SU-DHL-6 (cell line): ENCODE data around the gene TCF21.

Experiments used
- H2AFZ ChIP-seq: fragments of 200-600 bp; sonication (generic); 2 replicates; pipeline ENCODE4 v1.6.1; 2014; ENCODE audit warnings: low read depth, mild to moderate bottlenecking, moderate library complexity, mixed read lengths, antibody characterized with exemption, low read length; ENCODE audit not compliant: severe bottlenecking
- H3F3A ChIP-seq: fragments of 200-600 bp; shearing (Covaris generic); 2 replicates; pipeline ENCODE4 v1.6.0; 2016; ENCODE audit warnings: antibody characterized with exemption, mild to moderate bottlenecking; ENCODE audit not compliant: insufficient read depth
- H3K27ac ChIP-seq: fragments of 200-600 bp; sonication (generic); 2 replicates; pipeline ENCODE4 v1.5.1; 2016; ENCODE audit warnings: low read depth, mild to moderate bottlenecking, low read length, moderate library complexity, mixed read lengths
- H3K27me3 ChIP-seq: fragments of 200-600 bp; sonication (generic), shearing (Covaris generic); 2 replicates; pipeline ENCODE4 v1.6.0; 2014; ENCODE audit warnings: mild to moderate bottlenecking, low read length
- H3K36me3 ChIP-seq: fragments of 200-600 bp; sonication (generic); 2 replicates; pipeline ENCODE4 v1.6.1; 2014; ENCODE audit warnings: mild to moderate bottlenecking, low read length, mixed read lengths
- H3K4me2 ChIP-seq: fragments of 300-600, 200-600 bp; shearing (Covaris generic), sonication (generic); 2 replicates; pipeline ENCODE4 v1.6.0; 2014; ENCODE audit warnings: low read length, low read depth, mild to moderate bottlenecking; ENCODE audit not compliant: poor library complexity, severe bottlenecking
- H3K4me3 ChIP-seq: fragments of 200-600 bp; sonication (generic); 2 replicates; pipeline ENCODE4 v1.5.1; 2014; ENCODE audit warnings: antibody characterized with exemption, low read length, mild to moderate bottlenecking, mixed read lengths; ENCODE audit not compliant: insufficient read depth, poor library complexity, severe bottlenecking
- H3K79me2 ChIP-seq: fragments of 200-600 bp; sonication (generic); 2 replicates; pipeline ENCODE4 v1.6.1; 2014; ENCODE audit warnings: mild to moderate bottlenecking, low read length, moderate library complexity; ENCODE audit not compliant: insufficient read depth
- H3K9ac ChIP-seq: fragments of 200-600 bp; sonication (generic); 2 replicates; pipeline ENCODE4 v1.7.0; 2014; ENCODE audit warnings: mild to moderate bottlenecking, low read length
- H3K9me2 ChIP-seq: fragments of 200-600 bp; sonication (generic); replicated peaks from 2 replicates; pipeline ENCODE4 v1.6.1; 2014; ENCODE audit warnings: low read length; ENCODE audit not compliant: insufficient read depth
- H3K9me3 ChIP-seq: fragments of 200-600 bp; sonication (generic); 2 replicates; pipeline ENCODE4 v1.6.1; 2014; ENCODE audit warnings: low read length, mixed read lengths; ENCODE audit not compliant: insufficient read depth
- H4K20me1 ChIP-seq: fragments of 200-600 bp; sonication (generic); 2 replicates; pipeline ENCODE4 v1.6.1; 2014; ENCODE audit warnings: low read depth, mild to moderate bottlenecking, antibody characterized with exemption, low read length, moderate library complexity, mixed read lengths
- CTCF ChIP-seq: fragments of 200-600 bp; sonication (generic); IDR thresholded peaks from one replicate; pipeline ENCODE4 v1.5.1; 2017; ENCODE audit warnings: antibody characterized with exemption, mild to moderate bottlenecking, low read length, moderate library complexity; ENCODE audit not compliant: insufficient read depth, poor library complexity, severe bottlenecking
- EZH2phosphoT487 ChIP-seq: fragments of 200-600 bp; sonication (generic), shearing (Covaris generic); conservative IDR thresholded peaks from 2 replicates; pipeline ENCODE4 v1.6.1; 2018; ENCODE audit warnings: mild to moderate bottlenecking, antibody characterized with exemption, low read length, moderate library complexity, mixed read lengths

TCF21 gene

GRCh38 chr6:133918208-133918930, 29.5 kb downstream of the TCF21 start:
- H3K36me3 ChIP-seq, result no peaks in the 10 kb centered on the region
- no peak overlapping the region for H3K4me2 ChIP-seq
- H3K27me3 ChIP-seq, result no peaks in the 10 kb centered on the region
- no peaks in the 10 kb centered on the region for H3F3A ChIP-seq
- H3K9ac ChIP-seq, result no peak overlapping the region
- H3K9me3 ChIP-seq, result no peaks in the 10 kb centered on the region
- H3K4me3 ChIP-seq, result no peak overlapping the region
- no peaks in the 10 kb centered on the region for H3K79me2 ChIP-seq
- TF ChIP-seq EZH2phosphoT487, result no peak
- no peak for TF ChIP-seq CTCF
- H3K27ac ChIP-seq, result no peak overlapping the region
- no peak overlapping the region for H2AFZ ChIP-seq
- H4K20me1 ChIP-seq, result no peaks in the 10 kb centered on the region
- no peaks in the 10 kb centered on the region for H3K9me2 ChIP-seq

- Histone ChIP-seq H3K4me2 (no peak overlapping the region), H3K27me3 (no peaks in the 10 kb centered on the region), H2AFZ (no peak overlapping the region), H3K9me2 (no peaks in the 10 kb centered on the region), H3K9ac (no peak overlapping the region), H3K4me3 (no peak overlapping the region), H3F3A (no peaks in the 10 kb centered on the region), H3K79me2 (no peaks in the 10 kb centered on the region), H4K20me1 (no peaks in the 10 kb centered on the region), H3K27ac (no peak overlapping the region), H3K36me3 (no peaks in the 10 kb centered on the region), H3K9me3 (no peaks in the 10 kb centered on the region)
- TF ChIP-seq CTCF, result no peak
- TF ChIP-seq EZH2phosphoT487, result no peak
Measured at GRCh38 chr6:133919362-133919761, 30.4 kb downstream of the TCF21 start.

- H3F3A ChIP-seq, result no peaks in the 10 kb centered on the region
- no peaks in the 10 kb centered on the region for H3K9me3 ChIP-seq
- H3K9me2 ChIP-seq, result no peaks in the 10 kb centered on the region
- H3K27me3 ChIP-seq, result no peaks in the 10 kb centered on the region
- TF ChIP-seq EZH2phosphoT487, result no peak
- TF ChIP-seq CTCF, result peak; percentile 63
- H2AFZ ChIP-seq, result no peak overlapping the region
- no peak overlapping the region for H3K4me3 ChIP-seq
- H4K20me1 ChIP-seq, result no peaks in the 10 kb centered on the region
- H3K36me3 ChIP-seq, result no peaks in the 10 kb centered on the region
- H3K27ac ChIP-seq, result no peak overlapping the region
- no peak overlapping the region for H3K9ac ChIP-seq
- no peaks in the 10 kb centered on the region for H3K79me2 ChIP-seq
- no peak overlapping the region for H3K4me2 ChIP-seq
Measured at GRCh38 chr6:133921249-133921859, 32.4 kb downstream of the TCF21 start.
